DND-41 (cell line): ENCODE data around the gene HSD17B11.

Source experiments
- ATAC-seq: fragments of 200-7000 bp; cut with Tn5 transposase; 3 replicates; pipeline ENCODE4 v1.9.1; 2021; ENCODE audit warnings: low read depth; ENCODE audit not compliant: insufficient read depth
- DNase-seq: peaks from one replicate; pipeline ENCODE4 v3.0.0-alpha.2; 2020
- H2AFZ ChIP-seq: 2 replicates; pipeline ENCODE4 v1.6.0; 2012; ENCODE audit warnings: low read depth, low read length
- H3K27ac ChIP-seq: 2 replicates; pipeline ENCODE4 v1.5.1; 2012; ENCODE audit warnings: low read length, inconsistent platforms
- H3K27me3 ChIP-seq: fragments of 200-600 bp; sonication (generic); 2 replicates; pipeline ENCODE4 v1.6.0; 2012; ENCODE audit warnings: low read length, mild to moderate bottlenecking, inconsistent platforms; ENCODE audit not compliant: insufficient read depth, poor library complexity
- H3K36me3 ChIP-seq: 2 replicates; pipeline ENCODE4 v1.5.1; 2012; ENCODE audit warnings: low read length, inconsistent platforms; ENCODE audit not compliant: insufficient read depth
- H3K4me1 ChIP-seq: 2 replicates; pipeline ENCODE4 v1.5.1; 2012; ENCODE audit warnings: mild to moderate bottlenecking, low read length; ENCODE audit not compliant: insufficient read depth
- H3K4me2 ChIP-seq: 2 replicates; pipeline ENCODE4 v1.6.0; 2012; ENCODE audit warnings: mild to moderate bottlenecking, moderate library complexity, low read length, inconsistent platforms; ENCODE audit not compliant: insufficient read depth
- H3K4me3 ChIP-seq, 2 experiments: fragments of 200-600 bp in 1 of 2; shearing (Covaris generic) in 1 of 2; 2 replicates each; pipeline ENCODE4 v1.5.1; 2012 to 2016; ENCODE audit warnings: inconsistent platforms in 2 of 2, low read length in 2 of 2, mild to moderate bottlenecking in 2 of 2, low read depth in 1 of 2, moderate library complexity in 1 of 2
- H3K79me2 ChIP-seq: 2 replicates; pipeline ENCODE4 v1.6.0; 2012; ENCODE audit warnings: low read length, inconsistent platforms; ENCODE audit not compliant: insufficient read depth
- H3K9ac ChIP-seq: 2 replicates; pipeline ENCODE4 v1.6.0; 2012; ENCODE audit warnings: low read depth, mild to moderate bottlenecking, inconsistent platforms, low read length, moderate library complexity
- H3K9me3 ChIP-seq: 2 replicates; pipeline ENCODE4 v1.5.1; 2012; ENCODE audit warnings: low read length, moderate library complexity, mild to moderate bottlenecking, inconsistent platforms; ENCODE audit not compliant: insufficient read depth, severe bottlenecking
- H4K20me1 ChIP-seq: 2 replicates; pipeline ENCODE4 v1.6.0; 2012; ENCODE audit warnings: low read length; ENCODE audit not compliant: insufficient read depth
- EZH2 ChIP-seq: IDR thresholded peaks from 3 replicates; pipeline ENCODE4 v1.6.1; 2012; ENCODE audit warnings: borderline replicate concordance, low read depth, mild to moderate bottlenecking, moderate library complexity, low read length, inconsistent platforms; ENCODE audit not compliant: severe bottlenecking
- TF ChIP-seq, protein P1 (sequence below): IDR thresholded peaks from 2 replicates; pipeline ENCODE4 v1.5.1; 2012; ENCODE audit warnings: borderline replicate concordance, low read length, moderate library complexity, mild to moderate bottlenecking; ENCODE audit not compliant: poor library complexity, severe bottlenecking; ENCODE audit errors: extremely low read depth

HSD17B11 gene

DNA sequence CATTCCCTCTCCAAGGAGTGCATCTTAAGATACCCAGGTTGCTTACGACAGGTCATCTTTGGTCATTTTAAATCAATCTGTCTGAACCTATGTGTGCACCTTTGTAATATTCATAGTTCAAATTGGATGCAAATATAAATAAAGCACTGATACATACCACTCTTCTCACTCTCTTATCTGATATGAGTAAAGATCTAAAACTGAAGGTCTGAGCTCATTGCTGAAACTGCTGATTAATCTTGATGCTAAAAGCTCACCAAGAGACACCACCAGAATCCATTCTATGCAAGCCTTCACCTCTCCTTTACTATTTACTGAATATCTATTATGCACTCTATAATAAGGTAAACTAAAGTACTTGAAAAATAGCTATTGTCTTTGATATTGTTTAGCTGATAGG is 84.9 kb downstream of the HSD17B11 start:
- H3K4me1 ChIP-seq = no peaks in the 10 kb centered on the region
- no peaks in the 10 kb centered on the region for H3K9me3 ChIP-seq
- H3K9ac ChIP-seq = no peak overlapping the region
- H3K4me3 ChIP-seq = no peak overlapping the region
- no peak overlapping the region for H3K4me2 ChIP-seq
- no peak overlapping the region for H3K27ac ChIP-seq
- ATAC-seq (no peak), DNase-seq (no peak)
- no peaks in the 10 kb centered on the region for H3K36me3 ChIP-seq
- TF ChIP-seq, protein P1, sequence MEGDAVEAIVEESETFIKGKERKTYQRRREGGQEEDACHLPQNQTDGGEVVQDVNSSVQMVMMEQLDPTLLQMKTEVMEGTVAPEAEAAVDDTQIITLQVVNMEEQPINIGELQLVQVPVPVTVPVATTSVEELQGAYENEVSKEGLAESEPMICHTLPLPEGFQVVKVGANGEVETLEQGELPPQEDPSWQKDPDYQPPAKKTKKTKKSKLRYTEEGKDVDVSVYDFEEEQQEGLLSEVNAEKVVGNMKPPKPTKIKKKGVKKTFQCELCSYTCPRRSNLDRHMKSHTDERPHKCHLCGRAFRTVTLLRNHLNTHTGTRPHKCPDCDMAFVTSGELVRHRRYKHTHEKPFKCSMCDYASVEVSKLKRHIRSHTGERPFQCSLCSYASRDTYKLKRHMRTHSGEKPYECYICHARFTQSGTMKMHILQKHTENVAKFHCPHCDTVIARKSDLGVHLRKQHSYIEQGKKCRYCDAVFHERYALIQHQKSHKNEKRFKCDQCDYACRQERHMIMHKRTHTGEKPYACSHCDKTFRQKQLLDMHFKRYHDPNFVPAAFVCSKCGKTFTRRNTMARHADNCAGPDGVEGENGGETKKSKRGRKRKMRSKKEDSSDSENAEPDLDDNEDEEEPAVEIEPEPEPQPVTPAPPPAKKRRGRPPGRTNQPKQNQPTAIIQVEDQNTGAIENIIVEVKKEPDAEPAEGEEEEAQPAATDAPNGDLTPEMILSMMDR = no peak
- TF ChIP-seq EZH2 = no peak
- no peaks in the 10 kb centered on the region for H3K27me3 ChIP-seq
- no peak overlapping the region for H2AFZ ChIP-seq
- H3K79me2 ChIP-seq = no peaks in the 10 kb centered on the region
- no peaks in the 10 kb centered on the region for H4K20me1 ChIP-seq

DNA sequence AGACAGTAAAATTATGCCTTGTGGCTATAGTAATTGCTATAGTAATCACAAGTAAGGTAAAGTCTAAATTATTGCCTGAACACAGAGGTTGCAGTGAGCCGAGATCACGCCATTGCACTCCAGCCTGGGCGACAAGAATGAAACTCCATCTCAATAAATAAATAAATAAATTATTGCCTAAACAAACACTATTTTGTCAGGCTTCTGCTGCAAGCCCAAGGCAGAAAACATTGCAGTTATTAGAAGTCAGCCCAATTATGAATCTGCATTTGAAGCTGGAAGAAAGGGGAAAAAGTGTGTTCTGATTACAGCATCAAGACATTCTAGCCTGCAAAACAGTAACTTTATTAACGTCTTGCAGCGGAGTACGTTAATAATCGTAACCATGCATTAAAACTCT is 85.4 kb downstream of the HSD17B11 start:
- no peaks in the 10 kb centered on the region for H3K27me3 ChIP-seq
- DNase-seq (no peak), ATAC-seq (no peak)
- no peak overlapping the region for H2AFZ ChIP-seq
- no peak overlapping the region for H3K27ac ChIP-seq
- H3K36me3 ChIP-seq = no peaks in the 10 kb centered on the region
- no peaks in the 10 kb centered on the region for H3K79me2 ChIP-seq
- no peak overlapping the region for H3K9ac ChIP-seq
- H4K20me1 ChIP-seq = no peaks in the 10 kb centered on the region
- H3K9me3 ChIP-seq = no peaks in the 10 kb centered on the region
- no peak overlapping the region for H3K4me2 ChIP-seq
- TF ChIP-seq EZH2 = no peak
- TF ChIP-seq, protein P1 = no peak
- no peak overlapping the region for H3K4me3 ChIP-seq
- no peaks in the 10 kb centered on the region for H3K4me1 ChIP-seq

DNA sequence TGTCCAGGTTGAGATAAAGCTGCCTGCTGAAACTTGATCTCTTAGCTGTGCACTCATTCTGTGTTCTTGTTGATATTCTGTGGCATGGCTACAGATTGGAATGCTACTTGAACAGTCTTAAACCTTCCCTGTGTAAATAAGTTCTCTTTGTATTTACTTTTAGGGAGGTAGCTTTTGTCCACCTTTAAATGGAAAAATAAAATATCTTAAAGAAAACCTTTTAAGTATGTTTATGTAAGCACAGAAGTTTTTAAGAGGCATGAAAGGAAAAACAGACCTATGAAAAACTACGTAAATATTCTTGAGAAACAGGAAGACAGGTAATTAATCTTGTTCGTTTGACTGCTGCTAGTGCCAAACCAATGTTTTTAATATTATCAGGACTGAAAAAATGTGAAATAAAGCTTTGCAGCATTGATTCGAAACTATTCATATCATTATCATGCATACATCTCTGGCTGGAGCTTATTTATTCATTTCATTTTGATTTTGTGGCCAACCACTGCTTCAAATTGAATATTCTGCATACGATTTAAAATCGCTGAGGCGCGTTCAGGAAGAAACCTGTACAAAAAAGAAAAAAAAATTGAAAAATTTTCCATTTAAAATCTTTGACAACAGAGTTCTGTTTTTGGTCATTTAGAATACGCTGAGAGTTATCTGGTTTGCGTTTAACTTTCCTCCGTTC is 86.1 kb downstream of the HSD17B11 start:
- Histone ChIP-seq H3K4me3 (no peak overlapping the region), H3K27ac (no peak overlapping the region), H3K4me2 (no peak overlapping the region), H3K27me3 (no peaks in the 10 kb centered on the region), H3K79me2 (no peaks in the 10 kb centered on the region), H3K9me3 (no peaks in the 10 kb centered on the region), H3K9ac (no peak overlapping the region), H3K36me3 (no peaks in the 10 kb centered on the region), H2AFZ (no peak overlapping the region), H3K4me1 (no peaks in the 10 kb centered on the region), H4K20me1 (no peaks in the 10 kb centered on the region)
- ATAC-seq (no peak), DNase-seq (no peak)
- TF ChIP-seq, protein P1 = no peak

DNA sequence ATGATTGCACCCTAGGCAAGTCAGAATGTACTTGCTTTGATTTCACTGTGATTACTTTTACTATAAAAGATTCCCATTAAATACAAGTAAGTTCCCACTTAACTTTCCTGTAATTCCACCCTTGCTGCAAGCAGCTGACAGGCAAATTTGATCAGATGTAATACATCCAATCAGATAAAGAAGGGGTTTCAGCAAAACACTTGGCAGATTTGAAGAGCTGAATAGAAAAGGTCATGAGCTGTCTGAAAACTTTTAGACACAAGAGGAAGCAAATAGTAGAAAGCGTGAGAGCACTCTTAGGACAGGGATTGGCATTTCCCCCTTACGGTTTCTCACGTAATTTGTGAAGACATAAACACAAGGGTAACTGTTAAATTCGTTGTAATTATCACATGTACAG is 91.1 kb downstream of the HSD17B11 start:
- DNase-seq (no peak), ATAC-seq (no peak)
- no peak overlapping the region for H3K4me2 ChIP-seq
- no peak for TF ChIP-seq EZH2
- TF ChIP-seq, protein P1 = no peak
- H3K79me2 ChIP-seq = no peaks in the 10 kb centered on the region
- no peaks in the 10 kb centered on the region for H3K9me3 ChIP-seq
- H3K4me1 ChIP-seq = no peaks in the 10 kb centered on the region
- H3K36me3 ChIP-seq = no peaks in the 10 kb centered on the region
- H3K4me3 ChIP-seq = no peak overlapping the region
- H3K27ac ChIP-seq = no peak overlapping the region
- no peaks in the 10 kb centered on the region for H4K20me1 ChIP-seq
- H2AFZ ChIP-seq = no peak overlapping the region
- H3K27me3 ChIP-seq = no peaks in the 10 kb centered on the region
- H3K9ac ChIP-seq = no peak overlapping the region
